Endothelial cell of umbilical vein (primary cell): ENCODE measurements around the gene GPBAR1. TPM values are rescaled to one million over a fixed set of nuclear protein-coding genes. Genes with fewer than 3 reads are reported as not detected.

Experiments used
- BruUV-seq: library from RNA; stranded (reverse); fragments of 400-500 nt; replicated peaks from 2 replicates; lab custom pipeline; 2021; lab: Mats Ljungman, UMichigan
- CTCF ChIA-PET: fragments of 300-600, 350-600 bp; sonication (Branson Sonifier 250); formaldehyde crosslinking; loops from one replicate; lab custom pipeline; 2021; ENCODE audit warnings: antibody characterized with exemption, inconsistent platforms; lab: Charles Lee
- POLR2A ChIA-PET: fragments of 300-600, 350-600 bp; sonication (Branson Sonifier 250); formaldehyde crosslinking; loops from one replicate; lab custom pipeline; 2021; ENCODE audit warnings: antibody characterized with exemption, inconsistent platforms; lab: Charles Lee
- DNase-seq: peaks from one replicate; pipeline ENCODE4 v3.0.0-alpha.2; 2011; ENCODE audit warnings: low read depth, low spot score
- FAIRE-seq: peaks from 2 replicates; lab custom pipeline; 2011; peaks lifted over from hg19 to GRCh38; lab: Jason Lieb, UNC
- H2AFZ ChIP-seq: 2 replicates; pipeline ENCODE4 v1.6.0; 2012; ENCODE audit warnings: low read depth, low read length, control low read depth, inconsistent platforms
- H3K27ac ChIP-seq: 2 replicates; pipeline ENCODE4 v1.5.1; 2011; ENCODE audit warnings: low read depth, mild to moderate bottlenecking, control low read depth, low read length, moderate library complexity; ENCODE audit not compliant: insufficient read depth
- H3K27me3 ChIP-seq, 2 experiments: 2 replicates each; pipeline versions ENCODE4 v1.6.0 to v1.6.1; 2011; ENCODE audit warnings: low read length in 2 of 2, mixed read lengths in 1 of 2; ENCODE audit not compliant: control insufficient read depth in 2 of 2, insufficient read depth in 2 of 2
- H3K36me3 ChIP-seq, 2 experiments: 2 replicates in 1 of 2; 3 replicates in 1 of 2; pipeline ENCODE4 v1.5.1; 2011; ENCODE audit warnings: low read length in 2 of 2, mild to moderate bottlenecking in 1 of 2, moderate library complexity in 1 of 2; ENCODE audit not compliant: control insufficient read depth in 2 of 2, insufficient read depth in 2 of 2; ENCODE audit errors: extremely low read depth in 1 of 2
- H3K4me1 ChIP-seq: 3 replicates; pipeline ENCODE4 v1.5.1; 2011; ENCODE audit warnings: mild to moderate bottlenecking, low read length; ENCODE audit not compliant: control insufficient read depth, insufficient read depth; ENCODE audit errors: extremely low read depth
- H3K4me2 ChIP-seq: 2 replicates; pipeline ENCODE4 v1.6.1; 2011; ENCODE audit warnings: low read length, control low read depth, mixed read lengths; ENCODE audit not compliant: insufficient read depth
- H3K4me3 ChIP-seq, 3 experiments: fragments of 200-600 bp in 1 of 3; sonication (generic), shearing (Covaris generic) in 1 of 3; replicated peaks in 1 of 3; 2 replicates each; pipeline ENCODE4 v1.5.1; 2011 to 2016; ENCODE audit warnings: control low read depth in 3 of 3, low read length in 3 of 3, mild to moderate bottlenecking in 2 of 3, inconsistent platforms in 1 of 3, low read depth in 1 of 3, moderate library complexity in 1 of 3; ENCODE audit not compliant: insufficient read depth in 1 of 3
- H3K79me2 ChIP-seq: 2 replicates; pipeline ENCODE4 v1.6.0; 2012; ENCODE audit warnings: low read length, inconsistent platforms; ENCODE audit not compliant: control insufficient read depth, insufficient read depth
- H3K9ac ChIP-seq: replicated peaks from 2 replicates; pipeline ENCODE3; 2011; ENCODE audit warnings: low read length, control low read depth; ENCODE audit not compliant: insufficient read depth; ENCODE audit errors: extremely low read depth
- H3K9me1 ChIP-seq: replicated peaks from 3 replicates; pipeline ENCODE4 v1.6.0; 2011; ENCODE audit warnings: mild to moderate bottlenecking, low read length; ENCODE audit not compliant: control insufficient read depth, insufficient read depth; ENCODE audit errors: extremely low read depth
- H3K9me3 ChIP-seq: replicated peaks from 2 replicates; pipeline ENCODE4 v1.5.1; 2012; ENCODE audit warnings: low read length, inconsistent platforms; ENCODE audit not compliant: control insufficient read depth, insufficient read depth
- H4K20me1 ChIP-seq: replicated peaks from 2 replicates; pipeline ENCODE3; 2011; ENCODE audit warnings: mild to moderate bottlenecking, low read length; ENCODE audit not compliant: control insufficient read depth, insufficient read depth; ENCODE audit errors: extremely low read depth
- EZH2 ChIP-seq: IDR thresholded peaks from 2 replicates; pipeline ENCODE4 v1.6.1; 2012; ENCODE audit warnings: borderline replicate concordance, low read depth, mild to moderate bottlenecking, moderate library complexity, low read length, inconsistent platforms; ENCODE audit not compliant: severe bottlenecking
- FOS ChIP-seq: IDR thresholded peaks from 2 replicates; pipeline ENCODE4 v1.6.1; 2011; ENCODE audit warnings: mild to moderate bottlenecking, low read length, moderate library complexity, borderline replicate concordance; ENCODE audit not compliant: insufficient read depth
- GATA2 ChIP-seq: IDR thresholded peaks from 2 replicates; pipeline ENCODE4 v1.7.0; 2011; ENCODE audit warnings: low read depth, mild to moderate bottlenecking, moderate library complexity, mixed read lengths, low read length; ENCODE audit not compliant: insufficient read length, insufficient read depth
- JUN ChIP-seq: IDR thresholded peaks from 2 replicates; pipeline ENCODE4 v1.6.1; 2011; ENCODE audit warnings: borderline replicate concordance, low read depth; ENCODE audit not compliant: insufficient read length, insufficient read depth
- MYC ChIP-seq: IDR thresholded peaks from one replicate; pipeline ENCODE4 v1.6.1; 2011; ENCODE audit warnings: mild to moderate bottlenecking, low read depth, low read length
- POLR2A ChIP-seq: IDR thresholded peaks from 2 replicates; pipeline ENCODE4 v1.6.1; 2012; ENCODE audit warnings: low read depth, mild to moderate bottlenecking, control low read depth, low read length
- POLR2AphosphoS5 ChIP-seq: IDR thresholded peaks from 2 replicates; pipeline ENCODE4 v1.6.1; 2012; ENCODE audit warnings: low read depth, mild to moderate bottlenecking, control low read depth, low read length, moderate library complexity; ENCODE audit not compliant: insufficient read depth
- dilution Hi-C: fragments of 300-500 bp; cut with MboI; formaldehyde crosslinking; loops from one replicate; pipeline ENCODE4 v1.15.0; 2019; ENCODE audit warnings: low sequenced_read_pairs; ENCODE audit not compliant: extremely low pct_ligation_motif_present
- intact Hi-C: fragments of 100-400 bp; cut with micrococcal nuclease; formaldehyde crosslinking; loops from one replicate; pipeline ENCODE4 v1.10.0; 2022
- polyA plus RNA-seq, 4 experiments: library from polyadenylated mRNA; depleted of rRNA in 3 of 4; stranded (reverse) in 3 of 4; unstranded in 1 of 4; fragments of >200 nt; gene quantifications; 2 replicates each; pipeline versions ENCODE4 v1.2.1 to v1.2.3, GENCODE V29; 2011 to 2012; ENCODE audit warnings: missing spikeins in 1 of 4
- total RNA-seq: library from RNA; stranded (reverse); gene quantifications from 2 replicates; pipeline ENCODE4 v1.2.3, GENCODE V29; 2021
- TF ChIP-seq, protein P1 (sequence below): IDR thresholded peaks from 2 replicates; pipeline ENCODE4 v1.6.1; 2011; ENCODE audit not compliant: insufficient read depth, insufficient read length
- TF ChIP-seq, protein P2 (sequence below), 2 donors: IDR thresholded peaks; 1 replicate in 1 of 2; 2 replicates in 1 of 2; pipeline ENCODE4 v1.5.1; 2011; ENCODE audit warnings: low read length in 2 of 2, mild to moderate bottlenecking in 2 of 2, moderate library complexity in 2 of 2, control low read depth in 1 of 2, inconsistent platforms in 1 of 2, low read depth in 1 of 2; ENCODE audit not compliant: insufficient read depth in 1 of 2; ENCODE audit errors: extremely low read depth in 1 of 2

Gene GPBAR1
- total and polyA plus RNA-seq, 2 donors (not counting 3 experiments of a cell fraction or from before 2014, with no cell fraction given), result 0.14 to 0.75 TPM

DNA sequence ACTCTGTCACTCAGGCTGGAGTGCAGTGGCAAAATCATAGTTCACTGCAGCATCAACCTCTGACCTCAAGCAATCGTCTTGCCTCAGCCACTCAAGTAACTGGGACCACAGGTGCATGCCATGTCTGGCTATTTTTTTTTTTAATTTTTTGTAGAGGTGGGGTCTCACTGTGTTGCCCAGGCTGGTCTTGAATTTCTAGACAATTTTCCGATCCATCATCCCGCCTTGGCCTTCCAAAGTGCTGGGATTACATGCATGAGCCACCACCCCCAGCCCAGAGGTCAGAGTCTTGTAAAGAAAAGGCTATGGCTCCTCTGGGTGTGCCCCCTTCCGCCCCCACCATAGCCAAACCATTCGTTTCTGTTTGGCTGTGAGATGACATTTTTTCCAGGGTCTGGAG lies 44.6 kb downstream of the GPBAR1 start:
- no peaks in the 10 kb centered on the region for H3K27me3 ChIP-seq
- H3K9ac ChIP-seq, result no peak overlapping the region
- H3K79me2 ChIP-seq, result no peaks in the 10 kb centered on the region
- CTCF ChIA-PET, result interaction anchor here (12.1 kb wide), 1 partner anchor 51 kb away, joined by 178 read pairs; the partner anchor contains the start of gene CATIP
- H3K27ac ChIP-seq, result no peak overlapping the region
- H2AFZ ChIP-seq, result no peak overlapping the region
- no peaks in the 10 kb centered on the region for H4K20me1 ChIP-seq
- FAIRE-seq (no peak), DNase-seq (no peak)
- H3K4me3 ChIP-seq, result no peak overlapping the region
- no peaks in the 10 kb centered on the region for H3K4me1 ChIP-seq
- no peak for TF ChIP-seq EZH2
- TF ChIP-seq POLR2A, result no peak
- no TSS peak for BruUV-seq
- H3K9me3 ChIP-seq, result no peaks in the 10 kb centered on the region
- POLR2A ChIA-PET, result no interaction called here
- no peaks in the 10 kb centered on the region for H3K9me1 ChIP-seq
- intact Hi-C loops, result no loop called here
- no peak overlapping the region for H3K4me2 ChIP-seq
- H3K36me3 ChIP-seq, result no peaks in the 10 kb centered on the region
- dilution Hi-C loops, result no loop called here

DNA sequence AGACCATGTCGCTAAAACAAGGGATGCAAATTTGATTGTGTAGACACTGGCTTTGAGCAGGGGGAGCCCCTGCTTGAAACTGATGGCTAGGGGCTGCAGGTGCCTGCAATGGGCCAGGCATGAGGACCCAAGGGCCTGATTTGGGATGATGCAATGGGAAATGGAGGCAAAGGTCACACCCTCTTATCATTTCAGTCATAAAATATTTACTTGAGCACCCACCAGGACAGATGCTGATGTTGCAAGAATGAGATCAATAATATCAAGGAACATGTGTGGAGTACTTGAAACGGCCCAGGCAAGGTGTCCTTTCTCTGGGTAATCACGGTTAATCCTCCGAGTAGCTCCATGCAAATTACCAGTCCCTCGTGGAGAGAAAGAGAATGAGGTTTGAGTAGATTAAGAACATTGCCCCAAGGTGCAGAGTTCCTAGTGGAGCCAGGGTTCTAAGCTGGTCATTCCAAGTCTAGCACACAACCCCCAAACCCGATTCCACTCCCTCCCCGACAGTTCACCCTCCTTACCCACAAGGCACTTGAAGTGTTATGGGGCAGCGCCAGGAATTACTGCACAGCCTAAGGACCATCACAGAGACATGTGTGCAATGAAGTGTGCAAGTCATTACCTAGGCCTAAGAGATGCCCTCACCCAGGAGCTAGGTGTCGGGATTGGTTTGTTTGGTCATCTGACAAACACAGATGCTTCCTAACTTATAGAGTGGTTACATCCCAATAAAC lies 45.5 kb downstream of the GPBAR1 start:
- H3K4me2 ChIP-seq, result no peak overlapping the region
- no peak for FAIRE-seq
- no peak for DNase-seq
- dilution Hi-C loops (no loop called here), intact Hi-C loops (no loop called here)
- ChIA-PET CTCF (interaction anchor here (1.3 to 3.8 kb wide), 3 partner anchors 16 to 90 kb away, joined by 3 to 15 read pairs (median 13); partner anchors contain the start of gene CATIP), POLR2A (interaction anchor here (1.6 kb wide), 1 partner anchor 17 kb away, joined by 4 read pairs; no protein-coding TSS in a partner anchor)
- H3K9me3 ChIP-seq, result no peaks in the 10 kb centered on the region
- no peak overlapping the region for H3K4me3 ChIP-seq
- no TSS peak for BruUV-seq
- TF ChIP-seq POLR2A, result no peak
- TF ChIP-seq, protein P1, sequence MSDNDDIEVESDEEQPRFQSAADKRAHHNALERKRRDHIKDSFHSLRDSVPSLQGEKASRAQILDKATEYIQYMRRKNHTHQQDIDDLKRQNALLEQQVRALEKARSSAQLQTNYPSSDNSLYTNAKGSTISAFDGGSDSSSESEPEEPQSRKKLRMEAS, result no peak
- TF ChIP-seq GATA2, result no peak
- no peak for TF ChIP-seq JUN
- no peak for TF ChIP-seq MYC
- no peak for TF ChIP-seq POLR2AphosphoS5
- TF ChIP-seq FOS, result no peak
- TF ChIP-seq EZH2, result no peak
- TF ChIP-seq, protein P2, sequence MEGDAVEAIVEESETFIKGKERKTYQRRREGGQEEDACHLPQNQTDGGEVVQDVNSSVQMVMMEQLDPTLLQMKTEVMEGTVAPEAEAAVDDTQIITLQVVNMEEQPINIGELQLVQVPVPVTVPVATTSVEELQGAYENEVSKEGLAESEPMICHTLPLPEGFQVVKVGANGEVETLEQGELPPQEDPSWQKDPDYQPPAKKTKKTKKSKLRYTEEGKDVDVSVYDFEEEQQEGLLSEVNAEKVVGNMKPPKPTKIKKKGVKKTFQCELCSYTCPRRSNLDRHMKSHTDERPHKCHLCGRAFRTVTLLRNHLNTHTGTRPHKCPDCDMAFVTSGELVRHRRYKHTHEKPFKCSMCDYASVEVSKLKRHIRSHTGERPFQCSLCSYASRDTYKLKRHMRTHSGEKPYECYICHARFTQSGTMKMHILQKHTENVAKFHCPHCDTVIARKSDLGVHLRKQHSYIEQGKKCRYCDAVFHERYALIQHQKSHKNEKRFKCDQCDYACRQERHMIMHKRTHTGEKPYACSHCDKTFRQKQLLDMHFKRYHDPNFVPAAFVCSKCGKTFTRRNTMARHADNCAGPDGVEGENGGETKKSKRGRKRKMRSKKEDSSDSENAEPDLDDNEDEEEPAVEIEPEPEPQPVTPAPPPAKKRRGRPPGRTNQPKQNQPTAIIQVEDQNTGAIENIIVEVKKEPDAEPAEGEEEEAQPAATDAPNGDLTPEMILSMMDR (IDR thresholded peaks at IDR 0.05; ENCODE audit: extremely low read depth in 1 of 2, insufficient read depth in 1 of 2, low read depth in 1 of 2, low read length in 2 of 2), result no peak
- H3K9me1 ChIP-seq, result no peaks in the 10 kb centered on the region
- H4K20me1 ChIP-seq, result no peaks in the 10 kb centered on the region
- H3K4me1 ChIP-seq, result no peaks in the 10 kb centered on the region
- H3K27ac ChIP-seq, result no peak overlapping the region
- no peaks in the 10 kb centered on the region for H3K36me3 ChIP-seq
- no peaks in the 10 kb centered on the region for H3K79me2 ChIP-seq
- H3K27me3 ChIP-seq, result no peaks in the 10 kb centered on the region
- no peak overlapping the region for H3K9ac ChIP-seq
- no peak overlapping the region for H2AFZ ChIP-seq
